ENCODE data around the gene JMJD8.

JMJD8 gene

DNA sequence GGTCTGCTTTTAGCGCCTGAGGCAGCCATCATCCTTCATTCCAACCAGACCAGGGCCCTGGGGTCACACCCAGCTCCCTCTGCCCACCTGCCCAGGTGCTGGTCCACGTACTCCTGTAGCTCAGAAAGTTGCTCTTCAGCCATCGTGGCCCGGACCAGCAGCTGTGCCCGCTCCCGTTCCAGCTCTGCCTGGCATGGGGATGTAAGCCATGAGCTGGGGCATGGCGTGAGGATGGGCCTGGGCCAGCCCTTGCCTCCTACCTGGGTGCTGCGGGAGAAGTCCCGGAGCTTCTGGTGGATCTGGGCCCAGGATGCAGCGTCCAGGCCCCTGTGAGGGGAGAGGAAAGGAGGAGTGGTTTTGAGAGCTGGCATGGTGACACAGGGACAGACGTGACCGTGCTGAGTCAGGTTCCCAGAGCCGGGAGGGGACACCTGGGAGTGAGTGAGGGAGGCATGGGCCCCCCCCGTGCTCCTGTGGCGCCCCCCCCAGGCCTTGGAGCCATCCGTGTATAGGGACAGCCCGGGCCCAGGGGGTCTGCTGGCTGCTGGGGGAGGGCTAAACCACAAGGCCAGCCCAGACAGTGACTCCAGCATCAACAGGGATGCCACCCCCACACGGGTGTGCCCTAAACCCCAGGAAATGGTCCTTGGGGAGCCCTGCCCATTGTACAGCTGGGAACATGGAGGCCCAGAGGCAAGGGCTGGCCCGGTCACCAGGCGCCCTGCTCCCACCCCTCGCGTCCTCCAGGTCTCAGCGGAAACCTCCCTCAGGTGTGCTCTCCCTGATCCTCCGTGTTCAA lies 38.9 kb upstream of the JMJD8 start:
- Histone ChIP-seq H3K27me3 (ENCODE audit: insufficient read depth, low read depth) (no peaks in the 10 kb centered on the region), H3K79me2 (ENCODE audit: insufficient read depth, low read depth) (no peaks in the 10 kb centered on the region), H3K36me3 (ENCODE audit: insufficient read depth) (no peaks in the 10 kb centered on the region), H3K4me2 (no peak overlapping the region), H3K4me1 (ENCODE audit: low read depth, poor library complexity, severe bottlenecking) (peaks cover 58% of the 10 kb centered on the region), H3K4me3 (IDR thresholded peaks at IDR 0.05; ENCODE audit: insufficient read depth, low read depth, low read length) (no peak overlapping the region), H4K20me1 (ENCODE audit: insufficient read depth) (no peaks in the 10 kb centered on the region), H3K27ac (no peak overlapping the region), H2AFZ (ENCODE audit: low read depth) (no peak overlapping the region), H3K9ac (no peak overlapping the region)
- TF ChIP-seq CTCF (conservative IDR thresholded peaks at IDR 0.05; ENCODE audit: low read depth, low read length): no peak

GRCh38 chr16:721765-722540 lies 37.8 kb upstream of the JMJD8 start:
- Histone ChIP-seq H3K4me1 (ENCODE audit: low read depth, poor library complexity, severe bottlenecking) (peaks cover 58% of the 10 kb centered on the region), H3K79me2 (ENCODE audit: insufficient read depth, low read depth) (no peaks in the 10 kb centered on the region), H3K36me3 (ENCODE audit: insufficient read depth) (no peaks in the 10 kb centered on the region), H3K27ac (no peak overlapping the region), H3K4me2 (peak overlapping the region; percentile 81), H3K9ac (no peak overlapping the region), H3K27me3 (ENCODE audit: insufficient read depth, low read depth) (no peaks in the 10 kb centered on the region; the same call in 1 of the 2 replicates), H3K4me3 (IDR thresholded peaks at IDR 0.05; ENCODE audit: insufficient read depth, low read depth, low read length) (no peak overlapping the region), H4K20me1 (ENCODE audit: insufficient read depth) (no peaks in the 10 kb centered on the region), H2AFZ (ENCODE audit: low read depth) (no peak overlapping the region)
- TF ChIP-seq CTCF (conservative IDR thresholded peaks at IDR 0.05; ENCODE audit: low read depth, low read length): no peak

GRCh38 chr16:720990-721764 lies 37.0 kb upstream of the JMJD8 start, which contains the start of gene ANTKMT:
ANTKMT (plus strand) TSS chr16:721146; CDS start chr16:721275, 129 bp downstream.
- H3K9ac ChIP-seq: peak within 1 kb of the TSS; percentile 81
- no peak within 1 kb of the TSS for H3K4me3 ChIP-seq (IDR thresholded peaks at IDR 0.05; ENCODE audit: insufficient read depth, low read depth, low read length)
- no peaks in the 10 kb centered on the region for H3K36me3 ChIP-seq (ENCODE audit: insufficient read depth)
- peak within 1 kb of the TSS; percentile 58 for H2AFZ ChIP-seq (ENCODE audit: low read depth)
- peak within 1 kb of the TSS; percentile 81 for H3K4me2 ChIP-seq
- no peaks in the 10 kb centered on the region for H3K79me2 ChIP-seq (ENCODE audit: insufficient read depth, low read depth)
- H3K4me1 ChIP-seq (ENCODE audit: low read depth, poor library complexity, severe bottlenecking): peaks cover 53% of the 10 kb centered on the region
- H3K27me3 ChIP-seq (ENCODE audit: insufficient read depth, low read depth): peaks cover 5% of the 10 kb centered on the region
- no peaks in the 10 kb centered on the region for H4K20me1 ChIP-seq (ENCODE audit: insufficient read depth)
- no peak for TF ChIP-seq CTCF (conservative IDR thresholded peaks at IDR 0.05; ENCODE audit: low read depth, low read length)
- peak within 1 kb of the TSS; percentile 82 for H3K27ac ChIP-seq

- Histone ChIP-seq H3K27me3 (ENCODE audit: insufficient read depth, low read depth) (peaks cover 11% of the 10 kb centered on the region), H3K36me3 (ENCODE audit: insufficient read depth) (no peaks in the 10 kb centered on the region), H3K27ac (peak overlapping the region; percentile 82), H2AFZ (ENCODE audit: low read depth) (peak overlapping the region; percentile 58), H3K79me2 (ENCODE audit: insufficient read depth, low read depth) (no peaks in the 10 kb centered on the region), H3K4me3 (IDR thresholded peaks at IDR 0.05; ENCODE audit: insufficient read depth, low read depth, low read length) (no peak overlapping the region), H3K9ac (peak overlapping the region; percentile 81), H4K20me1 (ENCODE audit: insufficient read depth) (no peaks in the 10 kb centered on the region), H3K4me2 (peak overlapping the region; percentile 81), H3K4me1 (ENCODE audit: low read depth, poor library complexity, severe bottlenecking) (peaks cover 48% of the 10 kb centered on the region)
- TF ChIP-seq CTCF (conservative IDR thresholded peaks at IDR 0.05; ENCODE audit: low read depth, low read length): no peak
These were observed 36.4 kb upstream of the JMJD8 start for GRCh38 chr16:720447-720989.
